EH (cell line): Measurements from ENCODE around the gene TAGLN2.

ENCODE experiments used
- DNase-seq: peaks from one replicate; pipeline ENCODE4 v3.0.0-alpha.2; 2015; ENCODE audit warnings: low read depth

TAGLN2 gene

DNA sequence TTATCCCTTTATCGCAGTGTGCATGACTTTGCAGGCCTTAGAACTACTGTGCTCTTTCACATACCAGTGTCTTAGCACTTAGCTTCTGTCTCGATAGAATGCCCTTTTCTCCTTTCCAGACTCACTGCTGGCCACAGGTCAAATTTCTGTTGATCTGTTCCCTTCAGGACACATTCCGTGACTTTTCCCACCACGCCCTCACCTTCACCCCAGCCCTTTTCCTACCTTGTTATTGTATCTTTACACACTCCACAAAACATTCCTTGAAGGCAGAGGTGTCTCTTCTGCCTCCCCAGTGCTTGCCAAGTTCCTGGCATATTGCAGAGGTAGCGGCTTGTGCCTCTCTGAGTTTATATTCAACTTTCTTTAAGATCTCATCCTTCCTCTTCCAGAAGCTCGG is 23.8 kb upstream of the TAGLN2 start:
- DNase-seq: no peak

DNA sequence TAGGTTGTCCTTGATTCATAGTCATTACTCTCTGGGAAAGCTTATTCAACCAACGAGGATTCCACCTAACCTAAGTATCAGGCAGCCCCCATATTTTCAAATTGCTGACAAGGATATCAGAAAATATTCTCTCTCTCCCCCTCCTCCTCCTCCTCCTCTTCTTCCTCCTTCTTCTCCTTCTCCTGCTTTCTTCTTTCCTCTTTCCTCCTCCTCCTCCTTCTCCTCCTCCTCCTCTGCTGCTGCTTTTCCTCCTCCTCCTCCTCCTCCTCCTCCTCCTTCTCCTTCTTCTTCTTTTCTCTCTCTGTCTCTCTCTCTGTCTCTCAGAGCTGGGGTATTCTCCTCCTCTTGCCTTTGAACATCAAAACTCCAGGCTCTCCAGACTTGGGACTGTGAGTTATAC is 22.6 kb upstream of the TAGLN2 start:
- DNase-seq: no peak

DNA sequence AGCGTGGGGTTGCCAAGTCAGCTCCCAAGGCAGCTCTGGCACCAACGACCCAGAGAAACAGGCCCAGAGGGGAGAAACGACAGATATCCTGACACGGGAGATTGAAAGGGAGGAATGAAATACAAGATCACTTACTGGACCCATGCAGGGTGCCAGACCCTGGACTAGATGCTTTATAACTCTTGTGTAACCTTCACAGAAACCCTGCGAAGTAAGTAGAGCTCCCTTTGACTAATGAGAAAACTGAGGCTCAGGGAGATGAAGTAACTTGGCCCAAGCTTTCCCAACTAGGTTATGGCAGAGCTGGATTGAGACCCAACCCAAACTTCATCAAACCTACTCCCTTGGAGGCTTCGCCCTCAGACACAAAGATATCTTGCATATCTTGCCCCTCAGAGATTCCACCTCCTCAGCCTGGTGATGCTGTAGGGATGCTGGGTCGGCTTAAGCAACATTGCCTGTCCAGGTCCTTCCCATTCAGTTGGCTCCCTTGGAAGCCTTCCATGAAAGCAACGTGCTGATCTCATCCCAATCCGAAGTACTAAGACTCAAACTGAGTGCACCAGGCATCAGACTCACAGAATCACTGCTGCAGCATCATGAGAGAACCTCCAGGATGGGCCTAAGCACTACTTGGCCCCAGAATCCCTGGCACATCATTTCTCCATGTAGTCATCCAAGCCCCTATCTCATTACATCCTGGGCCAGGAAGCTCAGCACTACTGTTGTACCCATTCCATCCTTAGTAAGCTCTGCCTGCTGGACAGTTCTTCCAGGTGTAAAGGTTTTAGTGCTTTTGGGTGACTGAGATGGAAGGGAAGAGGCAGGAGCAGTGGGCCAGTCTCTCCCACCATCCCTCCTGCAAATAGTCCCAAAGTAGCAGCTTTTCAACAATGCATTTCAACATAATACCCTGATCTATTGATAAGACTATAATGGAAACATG is 21.2 kb upstream of the TAGLN2 start:
- no peak for DNase-seq

DNA sequence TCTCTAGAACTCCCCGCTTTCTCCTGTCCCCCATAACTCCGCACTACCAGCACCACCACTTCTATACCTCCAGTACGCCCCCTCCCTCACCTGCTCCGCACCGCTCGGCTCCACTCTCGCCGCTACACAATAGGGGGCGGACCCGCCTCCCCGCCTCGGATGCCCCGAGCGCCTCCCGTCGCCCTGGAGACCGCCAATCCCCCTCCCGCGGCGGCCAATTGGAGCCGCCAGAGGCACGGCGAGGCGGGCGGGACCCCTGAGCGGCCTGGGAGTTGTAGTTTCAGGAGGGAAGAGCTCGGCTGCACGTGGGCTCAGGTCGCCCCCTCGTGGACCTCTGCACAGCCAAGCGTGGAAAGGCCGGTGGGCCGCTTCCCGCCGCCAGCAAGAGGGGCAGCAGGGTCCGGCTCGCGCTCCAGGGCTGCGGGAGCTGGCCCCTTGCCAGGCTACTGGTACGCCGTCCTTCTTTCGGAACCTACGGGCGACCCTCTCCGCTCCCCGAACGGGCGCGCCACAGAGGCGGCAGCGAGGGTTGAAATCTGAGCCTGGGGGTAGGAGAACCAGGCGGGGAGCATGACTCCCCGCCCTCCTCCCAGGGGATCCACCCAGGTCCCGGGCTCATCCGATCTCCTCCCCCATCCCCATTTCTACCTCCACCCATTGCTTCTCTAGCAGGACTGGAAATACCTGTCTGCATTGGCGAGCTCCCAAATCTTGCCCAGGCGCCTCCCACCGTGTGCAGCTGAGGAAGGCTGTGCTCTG is 20.4 kb upstream of the TAGLN2 start, which contains the start of gene IGSF9:
IGSF9 (minus strand) TSS at position 131 of the 759 bp plus-strand sequence. CDS start 2,159 bp downstream, outside the sequence.
- peak; percentile 67 for DNase-seq

DNA sequence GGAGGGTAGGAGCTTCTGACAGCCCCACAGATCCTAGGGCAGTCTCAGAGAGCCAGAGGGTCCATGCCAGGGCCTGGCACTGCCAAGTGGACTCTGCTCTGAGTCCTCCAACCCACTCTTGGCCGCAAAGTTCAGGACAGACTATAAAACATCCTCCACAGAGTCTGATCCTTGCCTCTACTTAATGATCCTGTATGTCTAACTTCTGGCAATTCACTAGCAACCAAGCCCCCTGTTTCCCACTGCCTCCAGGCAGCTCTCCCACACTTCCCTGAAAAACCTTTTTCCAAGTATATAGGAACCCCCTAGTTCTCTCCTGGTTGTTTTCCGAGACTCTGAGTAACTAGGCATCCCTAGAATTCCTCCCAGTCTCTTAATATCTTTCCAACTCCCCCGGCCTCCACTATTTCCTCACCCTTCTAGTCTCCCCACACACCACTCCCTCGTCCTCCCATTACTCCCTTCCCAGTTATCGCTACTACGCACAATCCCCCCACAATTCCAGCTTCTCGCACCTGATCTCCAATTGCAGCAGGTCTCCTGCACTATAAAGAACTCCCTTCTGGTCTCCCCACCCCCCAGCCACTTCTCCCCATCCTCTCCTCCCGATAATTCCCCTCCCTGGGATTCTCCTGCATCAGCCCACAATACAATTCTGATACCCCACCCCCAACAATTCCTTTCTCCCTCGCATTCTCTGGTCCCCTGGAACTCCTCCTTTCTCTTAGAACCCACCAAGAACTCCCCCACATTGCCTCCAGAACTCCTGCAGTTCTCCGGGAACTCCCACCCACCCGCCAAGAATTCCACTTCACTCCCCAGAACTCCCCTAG is 19.5 kb upstream of the TAGLN2 start:
- DNase-seq: no peak

DNA sequence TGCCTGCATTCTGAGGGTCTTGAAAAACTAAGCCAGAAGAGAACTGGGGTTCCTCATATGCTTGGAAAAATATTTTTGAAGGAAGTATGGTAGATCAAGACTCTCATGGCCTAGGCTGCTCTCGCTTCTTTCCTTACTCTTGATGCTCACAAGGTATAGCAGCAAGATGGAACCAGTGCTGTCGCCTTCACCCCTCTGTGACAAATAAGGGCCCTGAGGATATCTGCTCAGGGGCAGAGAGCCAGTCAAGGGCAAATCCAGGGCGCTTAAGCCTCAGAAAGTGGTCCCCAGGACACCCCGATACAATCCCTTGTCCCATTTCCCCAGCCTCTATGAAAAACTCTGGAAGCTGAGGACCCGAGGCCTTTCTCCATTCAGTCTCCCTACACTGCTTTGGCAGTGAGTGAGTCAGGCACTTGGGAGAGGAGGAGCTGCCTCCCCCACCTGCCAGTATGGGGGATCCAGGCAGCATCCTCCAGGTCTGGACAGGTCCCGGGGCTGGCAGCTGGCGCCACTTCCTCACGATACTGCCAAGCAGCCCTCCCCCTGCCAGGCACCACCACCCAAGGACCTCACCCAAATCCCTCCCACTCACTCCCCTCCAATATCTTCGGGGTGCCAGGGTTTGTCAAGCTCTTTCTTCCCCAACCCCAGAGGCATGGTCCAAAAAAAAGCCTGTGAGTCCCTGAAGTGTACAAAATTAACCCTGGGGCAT is 18.8 kb upstream of the TAGLN2 start:
- no peak for DNase-seq

DNA sequence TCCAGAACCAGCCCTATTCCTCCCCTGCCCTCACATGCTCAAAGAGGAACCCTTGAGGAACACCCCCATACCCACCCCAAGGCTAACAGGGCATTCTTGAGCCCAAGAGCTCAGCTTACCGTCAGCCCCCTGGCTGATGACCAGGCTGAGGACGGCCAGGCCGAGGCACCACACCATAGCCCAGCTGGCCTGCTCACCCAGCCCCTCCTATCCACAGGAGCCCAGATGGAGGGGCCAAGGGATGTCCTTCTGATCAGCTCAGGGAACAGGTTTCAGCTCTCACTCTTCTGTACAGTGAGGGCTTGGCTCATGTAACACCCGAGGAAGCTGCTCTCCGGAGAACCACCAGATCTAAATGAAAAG is 18.0 kb upstream of the TAGLN2 start:
- no peak for DNase-seq

DNA sequence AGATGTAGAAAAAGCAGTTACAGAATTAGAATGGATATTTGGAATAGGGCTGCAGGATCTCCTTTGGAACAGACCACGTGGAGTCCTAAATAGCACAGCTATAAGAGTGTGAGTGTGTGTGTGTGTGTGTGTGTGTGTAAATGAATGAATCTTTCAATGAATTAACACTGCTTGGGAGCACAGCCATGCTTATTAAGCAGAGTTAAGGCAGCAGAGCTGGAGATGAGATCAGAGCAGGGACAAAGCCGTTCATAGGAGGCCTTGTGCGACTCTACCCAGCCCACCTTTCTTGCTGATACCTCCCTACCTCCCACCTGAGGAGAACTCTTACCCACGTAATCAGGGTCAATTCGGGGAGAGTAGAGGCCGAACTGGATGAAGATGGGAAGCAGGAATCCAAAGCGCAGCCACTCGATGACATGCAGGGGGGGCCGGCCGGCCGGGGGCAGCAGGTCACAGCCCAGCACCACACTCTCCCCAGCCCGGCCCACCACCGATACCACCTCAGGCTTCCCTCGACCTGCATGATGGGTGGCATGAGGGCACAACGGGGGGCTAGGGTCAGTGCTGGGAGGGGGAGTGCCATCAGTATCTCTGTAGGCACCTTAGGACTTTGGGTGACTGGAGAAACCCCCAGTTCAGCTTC is 17.4 kb upstream of the TAGLN2 start:
- no peak for DNase-seq

DNA sequence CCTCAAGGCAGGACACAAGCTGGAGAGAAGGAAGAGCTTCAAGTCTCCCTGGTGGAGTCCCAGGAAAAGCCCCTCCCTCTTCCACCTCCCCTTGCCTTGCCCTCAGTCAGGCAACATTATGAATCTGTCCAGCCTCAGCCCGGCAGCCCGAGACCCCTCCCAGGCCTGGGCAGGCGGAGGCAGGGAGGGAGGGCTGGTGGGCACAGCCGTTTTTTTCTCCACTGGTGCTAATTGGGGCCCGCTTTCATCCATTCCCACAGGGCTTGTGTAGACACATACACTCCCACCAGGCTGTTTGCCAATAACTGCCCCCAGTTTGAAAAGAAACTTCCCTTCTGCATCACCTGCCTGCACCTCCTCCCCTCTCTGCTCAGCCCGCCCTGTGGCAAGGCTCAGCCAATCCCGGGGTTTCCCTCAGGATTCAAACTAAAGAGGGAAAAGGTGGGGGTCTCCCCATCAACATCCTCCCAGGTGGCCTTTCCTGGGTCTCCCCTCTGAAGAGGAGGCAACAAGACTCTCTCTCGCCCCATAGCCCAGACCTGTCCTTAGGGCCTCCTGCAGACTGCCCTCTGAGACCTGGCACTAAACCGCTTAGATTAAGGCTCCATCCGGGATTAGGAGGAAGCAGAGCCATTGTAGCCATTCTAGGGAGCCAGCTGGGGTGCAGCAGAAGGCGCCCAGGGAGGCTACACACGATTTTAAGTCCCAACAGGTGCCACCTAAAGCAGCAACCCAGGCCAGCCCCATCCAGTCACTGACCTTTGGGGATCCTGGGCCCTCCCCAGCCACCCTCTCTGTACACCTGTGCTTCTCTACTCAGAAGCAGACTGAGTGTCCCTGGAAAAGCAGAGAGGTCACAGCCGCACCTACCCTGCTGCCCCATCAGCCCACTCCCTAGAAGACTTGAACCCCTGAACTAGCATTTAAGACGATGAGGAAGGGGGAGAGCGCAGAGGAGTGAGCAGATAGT is 16.6 kb upstream of the TAGLN2 start:
- DNase-seq: no peak

DNA sequence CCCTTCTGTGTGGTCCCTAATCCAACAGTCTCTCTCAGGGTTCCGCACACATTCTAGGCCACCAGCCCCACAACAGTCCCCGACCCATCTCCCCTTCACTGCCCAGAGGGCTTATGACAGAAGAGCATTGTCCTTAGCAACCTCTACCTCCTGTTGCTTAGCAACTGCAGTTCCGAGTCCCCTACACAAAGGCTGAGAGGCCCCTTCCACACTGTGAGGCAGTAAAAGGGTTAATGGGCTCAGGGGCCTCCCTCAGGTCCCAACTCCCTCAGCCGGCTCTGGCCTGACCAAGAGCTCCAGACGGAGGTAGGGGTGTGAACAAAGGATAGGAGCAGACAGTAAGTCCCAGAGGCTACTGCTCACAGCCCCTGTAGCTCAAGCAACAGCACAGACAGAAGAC is 15.8 kb upstream of the TAGLN2 start:
- DNase-seq: no peak

DNA sequence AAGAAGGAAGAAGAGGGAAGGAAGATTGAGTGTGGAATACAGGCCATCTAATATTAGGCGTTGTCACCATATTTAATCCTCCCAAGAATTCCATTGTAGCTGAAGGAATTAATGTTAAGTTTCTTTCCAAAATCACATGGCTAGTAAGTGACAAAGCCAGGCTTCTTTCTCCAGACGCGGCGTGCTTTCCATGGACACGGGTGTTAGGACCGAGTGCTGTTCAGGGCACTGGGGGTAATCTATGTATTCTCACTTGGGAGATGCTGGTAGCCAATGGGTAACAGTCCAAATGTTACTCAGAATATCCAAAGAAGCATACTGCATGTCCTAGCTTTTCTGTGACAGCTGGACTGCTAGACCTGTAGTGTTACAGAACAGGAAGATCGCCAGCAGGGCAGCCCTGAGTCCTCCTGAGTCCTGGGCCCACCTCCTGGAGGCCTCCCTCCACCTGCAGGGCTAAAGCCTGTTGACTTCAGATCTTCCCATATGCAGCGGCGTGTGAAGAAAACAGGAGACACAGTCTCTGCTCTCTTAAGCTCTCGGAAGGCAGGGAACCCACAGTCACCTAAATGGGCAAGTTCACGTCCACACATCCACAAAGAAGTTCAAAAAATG is 14.8 kb upstream of the TAGLN2 start:
- DNase-seq: no peak

DNA sequence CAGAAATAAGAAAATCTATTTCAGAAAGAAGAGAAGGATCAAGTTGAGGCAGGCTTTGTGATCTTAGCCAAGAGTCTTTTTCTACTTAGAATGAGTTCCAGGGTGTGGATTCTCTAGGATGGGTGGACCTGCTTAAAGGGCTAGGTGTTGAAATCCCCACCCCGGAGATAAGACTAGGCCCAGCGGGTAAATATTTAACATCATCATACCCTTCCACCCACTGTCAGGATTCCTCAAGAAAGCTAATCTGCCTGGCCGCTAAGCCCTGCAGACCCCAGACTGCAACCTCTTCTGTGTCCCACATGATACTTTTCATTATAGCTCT is 14.3 kb upstream of the TAGLN2 start:
- DNase-seq: no peak

DNA sequence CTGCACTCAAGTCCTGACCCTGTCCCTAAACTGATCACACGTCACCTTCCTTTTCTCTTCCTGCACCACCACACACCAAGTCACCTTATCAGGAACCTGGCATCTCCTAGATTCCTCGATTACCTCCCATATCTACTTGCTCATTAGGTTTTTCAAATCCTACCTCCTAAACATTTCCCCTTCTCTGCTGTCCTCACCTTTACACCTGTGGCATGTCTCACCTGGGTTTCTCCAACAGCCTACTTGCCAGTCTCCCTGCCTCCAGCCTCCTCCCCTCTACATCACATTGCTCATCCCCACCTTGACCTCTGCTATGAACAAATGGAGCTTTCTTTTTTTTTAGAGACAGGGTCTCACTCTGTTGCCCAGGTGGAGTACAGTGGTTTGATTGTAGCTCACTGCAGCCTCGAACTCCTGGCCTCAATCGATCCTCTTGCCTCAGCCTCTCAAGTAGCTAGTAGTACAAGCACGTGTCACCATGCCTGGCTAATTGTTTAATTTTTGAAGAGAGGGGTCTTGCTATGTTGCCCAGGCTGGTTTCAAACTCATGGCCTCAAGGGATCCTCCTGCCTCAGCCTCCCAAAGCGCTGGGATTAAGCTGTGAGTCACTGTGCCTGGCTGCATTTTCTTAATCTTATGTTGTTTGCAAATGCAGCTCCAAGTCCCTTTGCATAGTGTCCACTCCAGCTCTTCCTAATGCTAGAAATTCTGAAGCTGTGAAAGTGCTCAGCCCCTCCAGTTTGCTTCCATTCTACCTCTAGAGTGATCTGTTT is 13.8 kb upstream of the TAGLN2 start:
- DNase-seq: no peak

DNA sequence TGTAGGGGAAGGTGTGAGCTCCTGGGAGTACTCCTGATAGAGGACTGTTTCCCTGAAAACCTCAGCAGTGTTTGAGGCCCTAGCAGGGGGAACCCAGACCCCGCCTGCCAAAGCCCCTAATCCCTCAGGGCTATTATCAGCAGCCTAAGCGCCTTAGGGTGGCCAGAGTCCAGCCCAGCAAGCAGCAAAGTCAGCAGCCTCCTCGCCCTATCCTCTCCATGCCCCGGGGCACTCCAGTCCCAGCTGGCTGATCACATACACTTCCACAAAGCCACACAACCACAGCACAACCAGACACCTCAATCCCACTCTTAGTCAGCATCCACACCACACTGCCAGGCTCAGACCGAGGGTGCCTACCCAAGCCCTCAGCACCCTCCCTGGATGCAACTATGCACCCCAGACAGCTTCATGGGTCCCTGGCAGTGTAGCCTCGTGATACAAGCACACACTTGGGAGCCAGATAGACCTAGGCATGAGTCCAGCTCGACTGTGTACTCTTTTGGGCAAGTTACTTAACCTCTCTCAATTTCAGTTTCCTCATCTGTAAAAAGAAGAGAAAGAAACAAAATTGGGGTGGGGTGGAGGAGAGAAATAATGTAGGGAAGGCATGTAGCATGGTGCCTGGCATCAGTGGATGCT is 13.0 kb upstream of the TAGLN2 start:
- DNase-seq: no peak

DNA sequence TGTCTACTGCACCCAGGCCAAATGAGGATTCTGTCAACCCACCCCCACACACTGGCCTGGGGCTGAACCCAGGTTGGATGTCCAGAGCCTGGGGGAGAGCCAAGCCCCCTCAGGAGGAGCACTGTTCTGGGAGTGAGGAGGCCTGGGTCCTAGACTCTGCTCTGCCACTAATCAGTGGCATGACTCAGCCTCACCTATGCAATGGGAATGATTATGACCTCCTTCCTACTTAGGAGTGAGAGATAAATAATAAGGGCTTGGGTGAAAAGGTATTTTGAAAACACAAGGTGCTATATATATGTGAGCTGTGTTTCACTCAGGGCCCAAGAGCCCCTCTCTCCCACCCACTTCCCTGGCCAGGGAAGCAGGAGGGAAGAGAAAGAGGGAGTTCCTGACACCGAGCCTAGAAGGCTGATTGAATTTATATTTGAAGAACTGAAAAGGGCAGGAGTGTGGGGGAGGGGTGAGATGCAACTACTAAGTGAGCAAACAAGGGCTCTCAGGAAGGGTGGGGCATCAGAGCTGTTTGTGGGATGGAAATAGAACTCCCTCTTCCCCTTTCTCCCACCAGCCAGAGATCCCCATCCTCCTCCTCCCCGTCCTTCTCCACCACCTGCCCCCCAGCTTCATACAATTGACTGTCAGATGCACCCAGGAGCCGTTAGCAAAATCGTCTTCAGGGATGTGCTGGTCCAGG is 11.9 kb upstream of the TAGLN2 start:
- no peak for DNase-seq

DNA sequence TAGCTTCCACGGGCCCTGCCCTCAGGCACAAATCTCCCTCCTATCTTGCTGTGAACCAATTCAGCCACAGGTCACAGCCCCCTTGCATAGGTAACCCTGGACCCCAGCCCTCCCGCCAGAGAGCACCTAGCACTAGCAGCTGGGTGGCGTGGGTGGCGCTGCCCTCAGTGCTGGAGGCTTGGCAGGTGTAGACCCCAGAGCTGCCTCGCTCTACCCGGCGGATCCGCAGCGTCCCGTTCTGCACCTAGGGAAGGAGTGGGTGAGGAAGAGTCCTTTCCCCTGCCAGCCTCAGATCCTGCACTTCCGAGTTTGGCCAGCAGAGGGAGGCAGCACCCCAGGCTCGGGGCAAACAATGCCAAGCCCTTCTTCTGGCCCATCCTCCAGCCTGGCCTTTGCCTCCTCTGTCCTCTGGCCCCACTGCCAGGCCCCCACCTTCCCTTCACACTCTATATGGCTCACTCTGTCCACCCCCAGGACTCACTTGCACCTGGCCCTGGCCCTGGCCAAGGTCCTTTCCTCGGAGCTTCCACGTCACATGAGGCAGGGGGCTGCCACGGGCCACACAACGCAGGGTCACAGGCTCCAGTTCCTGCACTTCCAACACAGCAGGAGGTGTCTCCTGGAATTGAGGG is 11.1 kb upstream of the TAGLN2 start:
- peak; percentile 62 for DNase-seq

DNA sequence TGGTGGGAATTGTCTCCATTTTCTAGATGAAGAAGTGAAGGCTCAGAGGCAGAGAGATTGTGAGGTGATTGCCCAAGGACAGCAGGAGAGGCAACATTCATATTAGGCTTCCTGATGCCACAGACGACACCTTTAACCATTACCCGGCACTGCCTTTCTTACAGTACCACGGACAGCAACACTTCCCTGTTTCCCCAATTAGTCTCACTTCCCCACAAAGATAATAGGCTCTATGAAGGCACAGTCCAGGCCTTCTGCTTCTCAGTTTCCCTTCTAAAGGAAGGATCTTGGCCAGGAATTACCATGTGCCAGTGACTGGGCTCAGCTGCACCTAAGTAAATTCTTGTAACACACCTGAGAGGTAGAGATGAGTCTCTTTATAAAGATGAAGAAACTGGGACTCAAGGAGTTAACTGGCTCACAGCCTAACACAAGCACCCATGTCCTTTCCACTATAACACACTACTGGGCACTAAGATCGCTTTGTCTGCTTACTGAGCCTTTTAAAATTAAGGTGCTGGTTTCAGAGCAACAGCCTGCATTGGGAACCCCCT is 10.5 kb upstream of the TAGLN2 start:
- DNase-seq: peak; percentile 37
